IMR-90 (cell line): ENCODE measurements around the gene MAMLD1. TPM values are rescaled to one million over a fixed set of nuclear protein-coding genes. Genes with fewer than 3 reads are reported as not detected.

ENCODE experiments used
- ATAC-seq: fragments of 200-7000 bp; cut with Tn5 transposase; 2 replicates; pipeline ENCODE4 v1.9.1; 2020; ENCODE audit warnings: low read depth, mild to moderate bottlenecking, moderate library complexity
- BruUV-seq: library from RNA; stranded (reverse); fragments of 400-500 nt; replicated peaks from 2 replicates; lab custom pipeline; 2021; lab: Mats Ljungman, UMichigan
- CTCF ChIA-PET: fragments of 300-600 bp; formaldehyde crosslinking; extraction: SDS; loops from one replicate; lab custom pipeline; 2021; ENCODE audit warnings: antibody characterized with exemption; lab: Yijun Ruan, JAX
- POLR2A ChIA-PET: fragments of 300-600 bp; sonication (Branson Sonifier 250); formaldehyde crosslinking; loops from one replicate; lab custom pipeline; 2022; ENCODE audit warnings: antibody characterized with exemption; ENCODE audit not compliant: unreplicated experiment; lab: Charles Lee
- DNase-seq: peaks from one replicate; pipeline ENCODE4 v3.0.0; 2013
- H2AFZ ChIP-seq: replicated peaks from 2 replicates; pipeline ENCODE3; 2013; ENCODE audit warnings: low read length, mild to moderate bottlenecking; ENCODE audit not compliant: poor library complexity
- H2AK5ac ChIP-seq: 2 replicates; pipeline ENCODE4 v1.6.1; 2013; ENCODE audit warnings: low read depth, low read length, inconsistent platforms
- H2AK9ac ChIP-seq: replicated peaks from 2 replicates; pipeline ENCODE3; 2013; ENCODE audit warnings: mild to moderate bottlenecking, low read depth, low read length, moderate library complexity; ENCODE audit not compliant: poor library complexity
- H2BK120ac ChIP-seq: 2 replicates; pipeline ENCODE4 v1.6.1; 2013; ENCODE audit warnings: low read depth, low read length, inconsistent platforms
- H2BK15ac ChIP-seq: 3 replicates; pipeline ENCODE4 v1.6.1; 2013; ENCODE audit warnings: low read depth, low read length, inconsistent platforms
- H2BK20ac ChIP-seq: 2 replicates; pipeline ENCODE4 v1.6.1; 2013; ENCODE audit warnings: low read depth, mild to moderate bottlenecking, inconsistent platforms, low read length, moderate library complexity
- H2BK5ac ChIP-seq: 2 replicates; pipeline ENCODE4 v1.6.1; 2013; ENCODE audit warnings: mild to moderate bottlenecking, low read depth, low read length, inconsistent platforms; ENCODE audit not compliant: poor library complexity, severe bottlenecking
- H3K14ac ChIP-seq: replicated peaks from 2 replicates; pipeline ENCODE4 v1.6.1; 2013; ENCODE audit warnings: low read depth, low read length, inconsistent platforms
- H3K18ac ChIP-seq: 2 replicates; pipeline ENCODE4 v1.6.1; 2013; ENCODE audit warnings: low read depth, low read length, control low read depth
- H3K23ac ChIP-seq: 2 replicates; pipeline ENCODE4 v1.6.1; 2013; ENCODE audit warnings: low read depth, low read length, inconsistent platforms
- H3K27ac ChIP-seq: 2 replicates; pipeline ENCODE4 v1.5.1; 2013; ENCODE audit warnings: mild to moderate bottlenecking, control low read depth, low read length; ENCODE audit not compliant: insufficient read depth
- H3K27me3 ChIP-seq: 2 replicates; pipeline ENCODE4 v1.6.1; 2013; ENCODE audit warnings: low read length; ENCODE audit not compliant: control insufficient read depth, insufficient read depth
- H3K36me3 ChIP-seq: 2 replicates; pipeline ENCODE4 v1.6.1; 2013; ENCODE audit warnings: low read length, mixed read lengths; ENCODE audit not compliant: control insufficient read depth, insufficient read depth
- H3K4ac ChIP-seq: 2 replicates; pipeline ENCODE4 v1.6.1; 2013; ENCODE audit warnings: low read depth, low read length, inconsistent platforms
- H3K4me1 ChIP-seq: 2 replicates; pipeline ENCODE4 v1.6.1; 2013; ENCODE audit warnings: low read length, mixed read lengths; ENCODE audit not compliant: control insufficient read depth, insufficient read depth
- H3K4me2 ChIP-seq: 2 replicates; pipeline ENCODE4 v1.6.1; 2013; ENCODE audit warnings: low read depth, mild to moderate bottlenecking, control low read depth, low read length, moderate library complexity
- H3K4me3 ChIP-seq: 2 replicates; pipeline ENCODE4 v1.5.1; 2013; ENCODE audit warnings: low read depth, mild to moderate bottlenecking, control low read depth, low read length, moderate library complexity; ENCODE audit not compliant: insufficient read depth
- H3K56ac ChIP-seq: 2 replicates; pipeline ENCODE4 v1.6.1; 2013; ENCODE audit warnings: low read length, inconsistent platforms; ENCODE audit not compliant: insufficient read depth; ENCODE audit errors: extremely low read depth
- H3K79me1 ChIP-seq, 2 experiments: 2 replicates each; pipeline ENCODE4 v1.6.1; 2013; ENCODE audit warnings: low read length in 2 of 2, inconsistent platforms in 1 of 2, low read depth in 1 of 2
- H3K9ac ChIP-seq: 2 replicates; pipeline ENCODE4 v1.6.1; 2013; ENCODE audit warnings: low read depth, low read length, control low read depth
- H3K9me1 ChIP-seq: 2 replicates; pipeline ENCODE4 v1.6.1; 2013; ENCODE audit warnings: low read length, inconsistent platforms; ENCODE audit not compliant: insufficient read depth
- H3K9me3 ChIP-seq: 2 replicates; pipeline ENCODE4 v1.6.1; 2013; ENCODE audit warnings: low read length; ENCODE audit not compliant: control insufficient read depth, insufficient read depth
- H4K20me1 ChIP-seq: 2 replicates; pipeline ENCODE4 v1.6.1; 2013; ENCODE audit warnings: low read length, inconsistent platforms; ENCODE audit not compliant: insufficient read depth
- H4K5ac ChIP-seq: 2 replicates; pipeline ENCODE4 v1.6.1; 2013; ENCODE audit warnings: mild to moderate bottlenecking, low read depth, low read length, control low read depth
- H4K8ac ChIP-seq, 2 experiments: 2 replicates each; pipeline ENCODE4 v1.6.1; 2013; ENCODE audit warnings: low read depth in 2 of 2, low read length in 2 of 2, control low read depth in 1 of 2, inconsistent platforms in 1 of 2
- H4K91ac ChIP-seq: 2 replicates; pipeline ENCODE4 v1.6.1; 2013; ENCODE audit warnings: low read depth, low read length, inconsistent platforms; ENCODE audit not compliant: insufficient read depth
- BHLHE40 ChIP-seq: fragments of 150-350 bp; IDR thresholded peaks from 2 replicates; pipeline ENCODE4 v1.6.1; 2016; ENCODE audit warnings: mild to moderate bottlenecking, low read depth, low read length
- MAFK ChIP-seq: IDR thresholded peaks from 2 replicates; pipeline ENCODE4 v1.6.1; 2012; ENCODE audit warnings: low read depth, low read length, improper control_type of control experiment
- MAZ ChIP-seq: IDR thresholded peaks from 2 replicates; pipeline ENCODE4 v1.6.1; 2012; ENCODE audit warnings: low read depth, mild to moderate bottlenecking, low read length, improper control_type of control experiment, moderate library complexity, borderline replicate concordance
- POLR2A ChIP-seq: IDR thresholded peaks from 2 replicates; pipeline ENCODE4 v1.6.1; 2012; ENCODE audit warnings: mild to moderate bottlenecking, low read depth, low read length
- USF2 ChIP-seq: fragments of 150-350 bp; IDR thresholded peaks from 2 replicates; pipeline ENCODE4 v1.6.1; 2017; ENCODE audit warnings: mild to moderate bottlenecking, antibody characterized with exemption, low read length, low read depth
- WGBS, 2 experiments: methylation state at CpG; one replicate each; pipeline versions ENCODE4 v1.1.5 to v1.1.7; 2013; ENCODE audit warnings: missing lambda C conversion rate in 2 of 2; ENCODE audit not compliant: insufficient read length in 1 of 2; ENCODE audit errors: extremely low coverage in 2 of 2; 5-methylcytosine and 5-hydroxymethylcytosine counted together
- dilution Hi-C: fragments of 300-500 bp; cut with HindIII; formaldehyde crosslinking; loops from one replicate; pipeline ENCODE4 v1.14.3; 2018; ENCODE audit warnings: low sequenced_read_pairs; ENCODE audit not compliant: unreplicated experiment
- in situ Hi-C: fragments of 300-500 bp; cut with MboI; formaldehyde crosslinking; loops from 3 replicates; pipeline ENCODE4 v1.14.3; 2019; ENCODE audit warnings: low sequenced_read_pairs, inconsistent platforms, mixed read lengths
- intact Hi-C: fragments of 100-400 bp; cut with micrococcal nuclease; formaldehyde crosslinking; loops from 2 replicates; pipeline ENCODE4 v1.10.0; 2022
- polyA plus RNA-seq, 3 experiments: library from polyadenylated mRNA; depleted of rRNA; stranded (reverse); fragments of >200 nt; gene quantifications; 2 replicates each; pipeline ENCODE4 v1.2.3, GENCODE V29; 2012; ENCODE audit warnings: low replicate concordance in 1 of 3
- total RNA-seq: library from RNA; depleted of rRNA; stranded (reverse); fragments of >200 nt; gene quantifications from 2 replicates; pipeline ENCODE4 v1.2.3, GENCODE V29; 2012

The MAMLD1 gene
- total and polyA plus RNA-seq, 2 of the 4 experiments (the other 2 are of a cell fraction), result 1.4 to 11.0 TPM

GRCh38 chrX:150478496-150479492 lies 115.7 kb downstream of the MAMLD1 start:
- Histone ChIP-seq H3K79me1 (peaks cover 0 to 19% of the 10 kb centered on the region in 2 experiments; a peak in 2 of 4 replicates), H2AK9ac (no peak overlapping the region), H3K9ac (no peak overlapping the region), H3K23ac (no peak overlapping the region), H2BK5ac (no peak overlapping the region), H4K91ac (no peak overlapping the region), H3K36me3 (peaks cover 5% of the 10 kb centered on the region), H4K5ac (no peak overlapping the region), H2BK120ac (no peak overlapping the region), H3K4ac (no peak overlapping the region), H2BK20ac (no peak overlapping the region), H3K56ac (no peak overlapping the region), H2AK5ac (no peak overlapping the region), H3K4me3 (no peak overlapping the region), H3K27ac (no peak overlapping the region), H3K4me2 (no peak overlapping the region), H4K8ac (no peak overlapping the region), H3K9me1 (peaks cover 13% of the 10 kb centered on the region), H3K4me1 (peaks cover 8% of the 10 kb centered on the region), H3K9me3 (no peaks in the 10 kb centered on the region), H3K27me3 (no peaks in the 10 kb centered on the region), H3K14ac (no peak overlapping the region), H2AFZ (no peak overlapping the region), H2BK15ac (no peak overlapping the region), H3K18ac (no peak overlapping the region), H4K20me1 (peaks cover 7% of the 10 kb centered on the region; the same call in 1 of the 2 replicates)
- dilution Hi-C loops (no loop called here), intact Hi-C loops (no loop called here), in situ Hi-C loops (loop anchor here (25.0 kb wide), 1 partner anchor 516 kb away; no protein-coding TSS in a partner anchor)
- POLR2A ChIA-PET, result no interaction called here
- CTCF ChIA-PET, result interaction anchor here (0.6 kb wide), 1 partner anchor 65 kb away, joined by 3 read pairs; no protein-coding TSS in a partner anchor
- no peak for DNase-seq
- no TSS peak for BruUV-seq
- no peak for TF ChIP-seq MAZ
- TF ChIP-seq USF2, result no peak
- TF ChIP-seq POLR2A, result no peak
- no peak for TF ChIP-seq MAFK
- TF ChIP-seq BHLHE40, result no peak
- no CpG with 5 or more reads among the region's 13 CpGs for WGBS, 2 experiments
- ATAC-seq, result no peak
